HG02981 (cell line): Measurements from ENCODE around the gene COMP.

ENCODE experiments used
- ATAC-seq: cut with Tn5 transposase; IDR thresholded peaks from one replicate; pipeline ENCODE4 v1.9.1; 2021; ENCODE audit warnings: mild to moderate bottlenecking, moderate library complexity; ENCODE audit not compliant: unreplicated experiment

The COMP gene

GRCh38 chr19:18770663-18771327, 20.3 kb downstream of the COMP start:
- no peak for ATAC-seq

GRCh38 chr19:18769989-18770528, 21.0 kb downstream of the COMP start:
- ATAC-seq: no peak

GRCh38 chr19:18768997-18769891, 21.9 kb downstream of the COMP start:
- no peak for ATAC-seq

GRCh38 chr19:18768046-18768771, 22.9 kb downstream of the COMP start:
- no peak for ATAC-seq

- no peak for ATAC-seq
Measured at GRCh38 chr19:18765224-18765623, 25.9 kb downstream of the COMP start.

- ATAC-seq: no peak
Measured at GRCh38 chr19:18764591-18765051, 26.5 kb downstream of the COMP start.

GRCh38 chr19:18763674-18764590, 27.2 kb downstream of the COMP start:
- no peak for ATAC-seq

GRCh38 chr19:18762125-18763023, 28.7 kb downstream of the COMP start:
- no peak for ATAC-seq

- ATAC-seq: no peak
Measured at GRCh38 chr19:18761531-18762110, 29.5 kb downstream of the COMP start.

- no peak for ATAC-seq
Measured at GRCh38 chr19:18760440-18761383, 30.4 kb downstream of the COMP start.

GRCh38 chr19:18759995-18760426, 31.1 kb downstream of the COMP start:
- ATAC-seq: no peak

GRCh38 chr19:18759304-18759994, 31.7 kb downstream of the COMP start:
- ATAC-seq: no peak

GRCh38 chr19:18756896-18757295, 34.2 kb downstream of the COMP start:
- no peak for ATAC-seq

- no peak for ATAC-seq
Measured at GRCh38 chr19:18754501-18754900, 36.6 kb downstream of the COMP start.

- ATAC-seq: no peak
Measured at GRCh38 chr19:18751571-18751970, 39.5 kb downstream of the COMP start.

GRCh38 chr19:18750295-18750970, 40.7 kb downstream of the COMP start:
- no peak for ATAC-seq
